DND-41 (cell line): ENCODE data around the gene PLP2.

ENCODE experiments used
- CTCF ChIP-seq: IDR thresholded peaks from 2 replicates; pipeline ENCODE4 v1.5.1; 2012; ENCODE audit warnings: borderline replicate concordance, low read length, moderate library complexity, mild to moderate bottlenecking; ENCODE audit not compliant: poor library complexity, severe bottlenecking; ENCODE audit errors: extremely low read depth
- EZH2 ChIP-seq: IDR thresholded peaks from 3 replicates; pipeline ENCODE4 v1.6.1; 2012; ENCODE audit warnings: borderline replicate concordance, low read depth, mild to moderate bottlenecking, moderate library complexity, low read length, inconsistent platforms; ENCODE audit not compliant: severe bottlenecking

- no peak for TF ChIP-seq CTCF
- no peak for TF ChIP-seq EZH2
These were observed 28.4 kb downstream of the PLP2 start, which contains the start of gene SYP for GRCh38 chrX:49199906-49200771.
